IPS-NIHi11 (cell line): Measurements from ENCODE around the gene PTEN.
"Not testable (repeated sequence)": the region's sequence is repeated elsewhere in the genome, so short reads cannot be mapped to it uniquely, and the experiment has no call there.

Source experiments
- DNase-seq: peaks from one replicate; pipeline ENCODE4 v3.0.0; 2012; ENCODE audit warnings: mixed read lengths, low spot score

Gene PTEN

GRCh38 chr10:87863053-87863943, at the start of gene PTEN, which contains the start of gene KLLN:
PTEN (plus strand) TSS chr10:87863625; CDS start chr10:87864470, 845 bp downstream.
KLLN (minus strand) TSS chr10:87863533; CDS start chr10:87862487, 1,046 bp downstream.
- peak; percentile 87 for DNase-seq

- no peak for DNase-seq
Measured at GRCh38 chr10:87816163-87816897, 47.1 kb upstream of the PTEN start.

- no peak for DNase-seq
Measured at GRCh38 chr10:87816898-87817608, 46.4 kb upstream of the PTEN start.

- DNase-seq, result peak; percentile 92
Measured at GRCh38 chr10:87817609-87818504, 45.6 kb upstream of the PTEN start, which contains the start of gene ATAD1. ATAD1 (minus strand) TSS chr10:87818226; CDS start chr10:87814599, 3,627 bp downstream.

GRCh38 chr10:87818505-87819288, 44.7 kb upstream of the PTEN start:
- peak; percentile 8 for DNase-seq

GRCh38 chr10:87819289-87819585, 44.2 kb upstream of the PTEN start:
- no peak for DNase-seq

DNA sequence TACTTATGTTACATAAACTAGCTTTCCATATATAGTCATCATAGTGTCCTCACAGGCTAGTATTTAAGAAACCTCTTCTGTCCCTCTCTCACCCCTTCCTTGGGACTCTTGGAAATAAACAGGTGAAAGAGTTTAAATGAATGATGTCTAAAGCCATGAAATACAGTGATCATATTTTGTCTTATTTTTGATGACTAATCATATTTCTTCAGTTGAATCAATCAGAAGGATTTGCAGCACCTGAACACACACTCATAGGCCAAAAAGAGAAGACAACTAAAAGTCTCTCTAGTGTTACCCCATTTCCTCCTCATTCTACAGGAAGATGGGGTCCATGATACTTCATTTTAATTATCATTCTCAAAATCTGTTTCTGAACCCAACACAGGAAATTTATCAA, 36.8 kb upstream of the PTEN start:
- DNase-seq, result no peak

DNA sequence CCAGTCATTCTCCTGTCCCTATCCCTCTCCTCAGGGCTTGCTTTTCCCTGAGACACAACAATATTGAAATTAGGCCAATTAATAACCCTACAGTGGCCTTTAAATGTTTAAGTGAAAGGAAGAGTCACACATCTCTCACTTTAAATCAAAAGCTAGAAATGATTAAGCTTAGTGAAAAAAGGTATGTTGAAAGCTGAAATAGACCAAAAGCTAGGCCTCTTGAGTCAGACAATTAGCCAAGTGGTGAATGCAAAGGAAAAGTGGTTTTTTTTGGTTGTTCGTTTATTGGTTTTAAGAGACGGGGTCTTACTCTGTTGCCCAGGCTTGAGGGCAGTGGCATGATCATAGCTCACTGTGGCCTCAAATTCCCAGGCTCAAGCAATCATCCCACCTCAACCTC, 35.7 kb upstream of the PTEN start:
- no peak for DNase-seq

DNA sequence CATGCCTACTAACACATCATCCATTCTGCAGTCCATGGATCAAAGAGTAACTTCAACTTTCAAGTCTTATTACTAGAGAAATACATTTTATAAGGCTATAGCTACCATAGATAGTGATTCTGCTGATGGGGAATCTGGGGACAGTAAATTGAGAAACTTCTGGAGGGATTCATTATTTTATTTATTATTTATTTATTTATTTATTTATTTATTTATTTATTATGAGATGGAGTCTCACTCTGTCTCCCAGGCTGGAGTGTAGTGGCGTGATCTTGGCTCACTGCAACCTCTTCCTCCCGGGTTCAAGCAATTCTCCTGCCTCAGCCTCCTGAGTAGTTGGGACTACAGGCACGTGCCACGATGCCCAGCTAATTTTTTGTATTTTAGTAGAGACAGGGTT, 34.4 kb upstream of the PTEN start:
- not testable (repeated sequence) for DNase-seq

- DNase-seq, result no peak
Measured at GRCh38 chr10:87829986-87830729, 33.3 kb upstream of the PTEN start.

DNA sequence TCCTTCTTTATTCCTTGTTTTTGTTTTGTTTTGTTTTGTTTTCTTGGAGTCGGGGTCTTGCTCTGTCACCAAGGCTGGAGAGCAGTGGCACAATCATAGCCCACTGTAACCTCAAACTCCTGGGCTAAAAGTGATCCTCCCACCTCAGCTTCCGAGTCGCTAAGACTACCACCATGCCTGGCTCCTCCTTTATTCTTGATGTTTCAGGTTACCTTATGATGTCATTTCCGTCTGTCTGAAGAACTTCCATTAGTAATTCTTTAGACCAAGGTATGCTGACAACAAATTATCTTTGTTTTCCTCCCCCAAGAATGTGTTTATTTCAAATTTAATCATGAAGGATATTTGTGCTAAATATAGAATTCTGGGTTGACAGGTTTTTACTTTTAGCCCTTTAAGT, 27.3 kb upstream of the PTEN start:
- no peak for DNase-seq

- DNase-seq, result no peak
Measured at GRCh38 chr10:87837445-87837844, 26.0 kb upstream of the PTEN start.

DNA sequence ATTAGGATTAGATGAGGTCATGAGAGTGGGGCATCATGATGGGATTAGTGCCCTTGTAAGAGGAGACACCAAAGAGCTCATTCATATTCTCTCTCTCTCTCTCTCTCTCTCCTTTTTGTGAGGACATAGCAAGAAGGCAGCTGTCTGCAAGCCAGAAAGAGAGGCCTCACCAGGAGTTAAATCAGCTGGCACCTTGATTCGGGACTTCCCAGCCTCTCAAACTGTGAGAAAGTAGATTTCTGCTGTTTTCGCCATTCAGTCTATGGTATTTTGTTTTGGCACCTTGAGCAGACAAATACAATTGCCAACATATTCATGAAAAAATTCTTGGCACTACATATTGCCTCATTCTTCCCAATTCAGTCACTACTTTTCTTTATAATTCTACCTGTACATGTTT, 24.8 kb upstream of the PTEN start:
- no peak for DNase-seq

DNA sequence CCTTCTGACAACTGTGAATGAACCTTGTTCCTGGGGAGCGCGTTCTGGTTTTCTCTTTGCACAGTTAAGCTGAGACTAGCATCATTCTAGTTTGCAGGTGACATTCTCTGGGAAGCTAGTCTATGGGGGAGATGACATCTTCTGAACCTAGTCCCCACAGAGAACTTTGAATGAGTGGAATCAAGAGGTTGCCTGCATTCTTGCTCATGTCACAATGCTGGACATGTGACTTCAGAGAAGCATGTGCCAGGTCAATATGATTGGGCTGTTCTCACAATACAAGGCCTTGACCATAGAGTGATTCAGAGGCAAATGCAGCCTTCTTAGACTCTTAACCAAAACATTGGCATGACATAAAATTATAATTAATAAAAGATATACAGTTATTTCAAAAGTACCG, 22.2 kb upstream of the PTEN start:
- no peak for DNase-seq

- DNase-seq, result no peak
Measured at GRCh38 chr10:87842220-87842641, 21.2 kb upstream of the PTEN start.

GRCh38 chr10:87842776-87843497, 20.5 kb upstream of the PTEN start:
- DNase-seq, result no peak

DNA sequence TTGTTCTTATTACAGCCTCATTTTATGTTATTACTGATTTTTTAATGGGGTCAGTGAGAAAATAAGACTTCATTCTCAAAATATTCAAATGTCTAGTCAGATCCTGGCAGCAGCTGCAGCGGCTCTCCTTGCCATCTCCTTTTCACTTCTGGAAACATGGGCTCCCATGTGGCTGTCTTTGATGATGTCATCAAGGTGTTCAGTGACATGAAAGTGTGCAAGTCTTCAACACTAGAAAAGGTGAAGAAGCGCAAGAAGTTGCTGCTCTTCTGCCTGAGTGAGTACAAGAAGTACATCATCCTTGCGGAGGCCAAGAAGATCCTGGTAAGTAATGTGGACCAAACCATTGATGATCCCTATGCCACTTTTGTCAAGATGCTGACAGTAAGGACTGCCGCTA, 19.7 kb upstream of the PTEN start:
- DNase-seq, result no peak

GRCh38 chr10:87844837-87845623, 18.4 kb upstream of the PTEN start:
- DNase-seq, result no peak

GRCh38 chr10:87845624-87845998, 17.8 kb upstream of the PTEN start:
- DNase-seq, result no peak
